Inflammatory macrophage treated with lipopolysaccharide for 4 hours (primary cell): ENCODE results near the gene MAFF.
A peak's percentile ranks its signal among the peaks of the same experiment; 100 is the strongest.
"Not testable (repeated sequence)": the region's sequence is repeated elsewhere in the genome, so short reads cannot be mapped to it uniquely, and the experiment has no call there.

Experiments
- DNase-seq: peaks from one replicate; pipeline ENCODE4 v3.0.0-alpha.2; 2020

Gene MAFF

GRCh38 chr22:38228326-38228872 is 26.6 kb downstream of the MAFF start:
- no peak for DNase-seq

GRCh38 chr22:38228873-38229740 is 27.3 kb downstream of the MAFF start:
- peak; percentile 26 for DNase-seq

GRCh38 chr22:38230108-38230825 is 28.5 kb downstream of the MAFF start:
- DNase-seq: peak; percentile 73

- no peak for DNase-seq
Observed at GRCh38 chr22:38230916-38231315, 29.1 kb downstream of the MAFF start.

- no peak for DNase-seq
Observed at GRCh38 chr22:38232196-38232595, 30.4 kb downstream of the MAFF start.

- no peak for DNase-seq
Observed at GRCh38 chr22:38233427-38233826, 31.6 kb downstream of the MAFF start.

DNA sequence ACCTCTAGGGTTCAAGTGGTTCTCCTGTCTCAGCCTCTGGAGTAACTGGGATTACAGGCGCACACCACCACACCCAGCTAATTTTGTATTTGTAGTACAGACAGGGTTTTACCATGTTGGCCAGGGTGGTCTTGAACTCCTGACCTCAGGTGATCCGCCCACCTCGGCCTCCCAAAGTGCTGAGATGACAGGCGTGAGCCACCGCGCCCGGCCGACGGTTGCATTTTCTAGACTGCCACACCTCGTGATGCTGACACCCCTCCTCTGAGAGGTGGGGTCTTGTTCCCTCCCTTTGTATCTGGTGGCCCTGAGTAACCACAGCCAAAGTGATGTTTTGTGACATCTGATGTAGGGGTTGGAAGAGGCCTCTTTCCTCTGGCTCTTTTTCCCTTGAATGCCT is 32.1 kb downstream of the MAFF start:
- DNase-seq: not testable (repeated sequence)

DNA sequence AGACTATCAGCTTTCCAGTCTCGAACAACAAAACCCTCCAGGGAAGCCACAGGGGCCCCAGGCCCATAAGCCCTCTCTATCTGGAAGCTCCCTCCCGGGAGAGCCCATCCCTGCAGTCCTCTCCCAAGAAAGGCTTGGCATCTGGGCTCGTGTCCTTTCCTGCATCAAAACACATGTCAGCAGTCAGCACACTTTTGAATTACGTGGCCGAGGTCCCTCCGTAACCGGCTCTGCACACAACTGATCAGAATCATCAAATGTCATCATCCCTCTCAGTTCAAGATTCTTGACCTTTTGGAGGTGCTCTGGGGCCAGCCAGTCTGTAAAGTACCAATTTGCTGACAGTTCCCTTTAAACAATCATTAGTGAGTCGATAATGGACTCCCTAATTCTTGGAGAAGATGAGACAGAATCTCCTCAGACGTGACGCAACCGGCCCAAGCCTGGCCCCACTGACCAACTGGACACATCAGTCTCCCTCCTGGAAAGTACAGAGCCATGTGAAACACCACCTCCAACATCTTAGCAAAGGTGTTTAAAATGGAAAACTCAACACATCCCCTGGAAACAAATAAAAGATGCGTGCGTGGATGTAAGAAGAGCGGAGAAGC is 33.6 kb downstream of the MAFF start:
- DNase-seq: no peak

- no peak for DNase-seq
Observed at GRCh38 chr22:38236786-38237185, 35.0 kb downstream of the MAFF start.

- no peak for DNase-seq
Observed at GRCh38 chr22:38238519-38239071, 36.8 kb downstream of the MAFF start.

GRCh38 chr22:38239101-38239761 is 37.4 kb downstream of the MAFF start:
- DNase-seq: no peak

DNA sequence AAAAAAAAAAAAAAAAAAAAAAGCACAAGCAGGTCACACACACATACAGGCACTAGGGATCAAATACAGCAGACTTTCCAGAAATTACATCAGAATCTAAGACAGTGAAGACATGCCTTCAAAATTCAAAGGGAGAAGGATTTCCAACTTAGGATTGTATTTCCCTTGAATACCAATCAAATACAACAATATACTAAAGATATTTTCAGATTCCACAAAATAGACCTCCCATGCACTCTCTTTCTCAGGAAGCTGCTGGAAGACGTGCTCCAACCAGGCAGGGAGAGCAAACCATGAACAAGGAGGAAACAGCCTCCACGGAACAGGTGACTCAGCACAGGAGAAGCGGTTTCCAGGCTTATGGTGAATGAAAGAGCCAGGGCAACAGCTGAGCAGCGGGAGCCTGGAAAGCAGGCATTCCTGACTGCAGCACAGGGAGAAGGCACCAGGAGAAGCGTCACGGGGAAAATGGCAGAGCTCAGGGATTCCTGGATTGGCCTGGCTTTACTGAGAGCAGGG is 39.0 kb downstream of the MAFF start:
- DNase-seq: no peak

DNA sequence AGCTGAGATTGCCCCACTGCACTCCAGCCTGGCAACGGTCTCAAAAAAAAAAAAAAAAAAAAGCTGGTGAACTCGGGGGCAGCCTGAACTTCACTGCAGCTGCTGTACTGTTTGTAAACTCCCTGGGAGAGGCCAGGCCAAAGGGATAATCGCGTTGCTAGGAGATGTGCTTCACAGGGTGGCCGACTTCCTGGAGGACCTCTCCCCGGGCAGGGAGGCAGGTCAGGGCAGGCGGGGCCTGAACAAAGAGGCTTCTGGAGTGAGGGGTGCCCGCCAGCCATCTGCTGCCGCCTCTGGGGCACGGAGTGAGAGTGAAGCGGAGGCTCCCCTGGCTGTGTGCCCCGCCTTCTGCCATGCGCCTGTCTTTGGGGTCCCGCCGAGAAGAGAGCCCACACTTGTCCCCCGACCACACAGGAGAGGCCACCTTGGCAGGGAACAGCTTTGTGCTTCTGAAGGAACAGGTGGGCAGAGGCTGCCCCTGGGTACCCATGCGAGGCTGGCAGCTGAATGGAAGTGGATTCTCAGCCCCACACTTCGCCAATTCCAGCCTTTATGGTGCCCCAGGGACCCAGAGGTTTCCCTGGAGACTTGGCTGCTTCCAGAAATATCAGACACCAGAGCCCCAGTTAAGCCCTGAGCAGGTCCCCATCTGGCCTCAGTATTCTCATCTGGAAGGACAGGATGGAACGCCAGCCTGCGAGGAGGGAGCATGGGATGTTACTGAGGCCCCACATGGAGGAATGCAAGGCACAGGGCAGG is 41.4 kb downstream of the MAFF start:
- no peak for DNase-seq

- DNase-seq: no peak
Observed at GRCh38 chr22:38244106-38244505, 42.3 kb downstream of the MAFF start.

- DNase-seq: no peak
Observed at GRCh38 chr22:38246046-38246658, 44.4 kb downstream of the MAFF start.

- DNase-seq: no peak
Observed at GRCh38 chr22:38246692-38247091, 44.9 kb downstream of the MAFF start.

DNA sequence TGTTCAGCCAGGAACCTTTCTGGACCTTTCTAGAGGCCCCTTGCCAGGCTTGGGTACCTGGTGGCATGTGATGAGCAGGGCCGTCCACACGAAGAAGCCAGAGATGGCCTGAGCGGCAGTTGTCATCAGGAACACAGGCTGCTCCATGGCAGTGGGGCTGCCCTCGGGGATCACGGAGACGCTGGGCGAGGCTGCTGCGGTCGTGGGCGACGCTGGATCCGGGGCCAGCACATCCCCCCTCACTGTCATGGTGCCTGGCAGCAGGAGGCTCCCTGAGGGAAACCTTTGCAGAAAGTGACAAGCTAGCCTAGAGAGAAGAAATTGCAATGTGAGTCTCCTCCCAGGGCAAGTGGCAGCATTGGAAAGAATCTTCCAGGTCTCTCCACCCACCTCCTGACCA is 45.9 kb downstream of the MAFF start:
- DNase-seq: no peak

- DNase-seq: no peak
Observed at GRCh38 chr22:38248280-38248679, 46.5 kb downstream of the MAFF start.

GRCh38 chr22:38249301-38249700 is 47.5 kb downstream of the MAFF start:
- DNase-seq: no peak

DNA sequence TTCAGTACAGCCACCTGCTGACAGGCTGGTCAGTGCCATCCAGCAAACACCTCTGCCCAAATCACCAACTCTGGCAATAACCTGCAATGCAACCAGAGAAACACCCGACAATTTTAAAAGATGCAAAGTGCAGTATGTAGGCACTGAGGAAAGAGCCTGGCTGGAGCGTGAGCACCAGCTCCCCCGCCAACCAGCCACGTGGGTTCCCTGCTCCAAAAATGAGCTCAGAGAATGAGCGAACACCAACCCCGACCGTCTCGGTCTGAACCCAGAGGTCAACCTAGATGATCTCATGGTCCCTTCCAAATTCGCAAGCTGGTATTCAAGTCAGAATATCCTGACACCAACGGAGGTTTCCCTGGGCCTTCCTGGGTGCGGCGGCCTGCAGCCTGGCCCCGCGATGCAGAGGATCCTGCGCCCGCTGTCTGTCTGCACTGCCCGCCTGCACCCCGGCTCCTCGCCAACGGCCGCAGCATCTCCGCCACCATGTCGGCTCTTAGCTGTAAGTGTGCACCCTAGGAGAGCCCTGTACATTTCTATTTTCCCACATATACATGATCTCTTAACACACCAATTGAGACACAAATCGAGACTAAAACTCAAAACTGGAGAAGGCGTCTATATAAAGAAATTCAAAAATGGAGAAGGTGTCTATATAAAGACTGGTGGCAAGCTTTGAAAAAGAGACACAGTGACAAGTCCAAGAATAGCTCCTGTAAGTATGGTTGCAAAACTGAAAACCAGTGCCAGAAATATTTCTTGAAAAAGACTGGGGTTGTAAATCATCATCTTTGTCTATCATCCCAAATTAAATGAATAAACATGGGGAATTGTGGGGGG is 48.2 kb downstream of the MAFF start:
- no peak for DNase-seq
